H1 (cell line): ENCODE data around the gene TP73. TPM values are rescaled to one million over a fixed set of nuclear protein-coding genes. Genes with fewer than 3 reads are reported as not detected.

Experiments
- CTCF ChIA-PET: fragments of 300-600 bp; sonication (Branson Sonifier 250); formaldehyde crosslinking; loops from one replicate; lab custom pipeline; 2021; ENCODE audit not compliant: partially characterized antibody; lab: Charles Lee
- POLR2A ChIA-PET: fragments of 300-600 bp; sonication (Branson Sonifier 250); formaldehyde crosslinking; loops from one replicate; lab custom pipeline; 2021; ENCODE audit warnings: inconsistent platforms; ENCODE audit not compliant: partially characterized antibody; lab: Charles Lee
- DNase-seq, 2 experiments: peaks; one replicate each; pipeline versions ENCODE4 v3.0.0 to v3.0.0-alpha.2; 2010 to 2022; ENCODE audit warnings: low spot score in 2 of 2, low read depth in 1 of 2, mixed read lengths in 1 of 2
- FAIRE-seq: peaks from 2 replicates; lab custom pipeline; 2011; peaks lifted over from hg19 to GRCh38; lab: Jason Lieb, UNC
- H2AFZ ChIP-seq: 2 replicates; pipeline ENCODE4 v1.8.1; 2012; ENCODE audit warnings: low read length, inconsistent platforms
- H2AK5ac ChIP-seq: 2 replicates; pipeline ENCODE4 v1.6.1; 2013; ENCODE audit warnings: low read depth, low read length
- H2BK120ac ChIP-seq: replicated peaks from 2 replicates; pipeline ENCODE3; 2013; ENCODE audit warnings: low read depth, low read length, inconsistent platforms
- H2BK12ac ChIP-seq: 2 replicates; pipeline ENCODE4 v1.6.1; 2013; ENCODE audit warnings: low read depth, low read length
- H2BK15ac ChIP-seq: 2 replicates; pipeline ENCODE4 v1.6.1; 2013; ENCODE audit warnings: low read length
- H2BK20ac ChIP-seq: 2 replicates; pipeline ENCODE4 v1.6.1; 2013; ENCODE audit warnings: low read length
- H2BK5ac ChIP-seq: 2 replicates; pipeline ENCODE4 v1.6.1; 2013; ENCODE audit warnings: low read depth, low read length
- H3K14ac ChIP-seq: 2 replicates; pipeline ENCODE4 v1.6.1; 2013; ENCODE audit warnings: inconsistent platforms; ENCODE audit not compliant: insufficient read length
- H3K18ac ChIP-seq: 2 replicates; pipeline ENCODE4 v1.6.1; 2013; ENCODE audit warnings: low read length; ENCODE audit errors: extremely low read depth
- H3K23ac ChIP-seq: 2 replicates; pipeline ENCODE4 v1.6.1; 2013; ENCODE audit warnings: inconsistent platforms; ENCODE audit not compliant: insufficient read length
- H3K23me2 ChIP-seq: 2 replicates; pipeline ENCODE4 v1.6.1; 2013; ENCODE audit warnings: low read depth, low read length
- H3K27ac ChIP-seq: 2 replicates; pipeline ENCODE4 v1.6.1; 2011; ENCODE audit warnings: low read depth, low read length, inconsistent platforms
- H3K27me3 ChIP-seq, 4 experiments: replicated peaks in 1 of 4; 1 replicate in 1 of 4; 2 replicates in 3 of 4; pipeline versions ENCODE4 v1.6.1 to v1.8.1; 2011 to 2013; ENCODE audit warnings: low read length in 3 of 4, mild to moderate bottlenecking in 3 of 4, inconsistent platforms in 2 of 4, mixed read lengths in 2 of 4, moderate library complexity in 1 of 4; ENCODE audit not compliant: control insufficient read depth in 3 of 4, insufficient read depth in 3 of 4; ENCODE audit errors: extremely low read depth in 1 of 4
- H3K36me3 ChIP-seq, 4 experiments: 2 replicates each; pipeline versions ENCODE4 v1.6.1 to v1.8.1; 2011 to 2013; ENCODE audit warnings: mild to moderate bottlenecking in 4 of 4, low read length in 3 of 4, moderate library complexity in 2 of 4, control low read depth in 1 of 4, inconsistent platforms in 1 of 4; ENCODE audit not compliant: insufficient read depth in 4 of 4, control insufficient read depth in 2 of 4
- H3K4ac ChIP-seq: replicated peaks from 2 replicates; pipeline ENCODE3; 2013; ENCODE audit warnings: low read length, low read depth, mixed read lengths, inconsistent platforms; ENCODE audit not compliant: insufficient read length
- H3K4me1 ChIP-seq, 4 experiments: replicated peaks in 1 of 4; 1 replicate in 1 of 4; 2 replicates in 3 of 4; pipeline versions ENCODE4 v1.6.1 to v1.8.1; 2011 to 2013; ENCODE audit warnings: low read length in 3 of 4, inconsistent platforms in 2 of 4, mixed read lengths in 1 of 4; ENCODE audit not compliant: insufficient read depth in 4 of 4, control insufficient read depth in 3 of 4
- H3K4me2 ChIP-seq, 2 experiments: 2 replicates each; pipeline versions ENCODE4 v1.6.1 to v1.8.1; 2011 to 2013; ENCODE audit warnings: low read depth in 2 of 2, low read length in 2 of 2, control low read depth in 1 of 2, inconsistent platforms in 1 of 2, mild to moderate bottlenecking in 1 of 2; ENCODE audit not compliant: insufficient read depth in 1 of 2
- H3K4me3 ChIP-seq, 4 experiments: fragments of 200-600, 300-600 bp in 1 of 4; sonication (generic), shearing (Covaris generic), sonication (Bioruptor Twin) in 1 of 4; 2 replicates each; pipeline versions ENCODE4 v1.5.1 to v1.8.1; 2011 to 2016; ENCODE audit warnings: low read length in 4 of 4, low read depth in 3 of 4, control low read depth in 2 of 4, inconsistent platforms in 2 of 4, mild to moderate bottlenecking in 2 of 4, mixed read lengths in 1 of 4, moderate library complexity in 1 of 4; ENCODE audit not compliant: insufficient read depth in 2 of 4; ENCODE audit errors: extremely low read depth in 1 of 4
- H3K56ac ChIP-seq: replicated peaks from 2 replicates; pipeline ENCODE3; 2013; ENCODE audit warnings: low read depth, mild to moderate bottlenecking, mixed read lengths, low read length, inconsistent platforms; ENCODE audit not compliant: insufficient read length
- H3K79me1 ChIP-seq: 2 replicates; pipeline ENCODE4 v1.6.1; 2013; ENCODE audit warnings: low read depth, low read length, control low read depth
- H3K79me2 ChIP-seq, 2 experiments: 2 replicates each; pipeline versions ENCODE4 v1.6.1 to v1.8.1; 2012 to 2013; ENCODE audit warnings: low read length in 2 of 2, mild to moderate bottlenecking in 2 of 2, inconsistent platforms in 1 of 2; ENCODE audit not compliant: insufficient read depth in 2 of 2, control insufficient read depth in 1 of 2
- H3K9ac ChIP-seq, 4 experiments: replicated peaks in 1 of 4; 1 replicate in 1 of 4; 2 replicates in 3 of 4; pipeline versions ENCODE4 v1.6.1 to v1.8.1; 2011 to 2013; ENCODE audit warnings: low read depth in 3 of 4, low read length in 3 of 4, control low read depth in 2 of 4, mild to moderate bottlenecking in 2 of 4, moderate library complexity in 2 of 4, inconsistent platforms in 1 of 4; ENCODE audit errors: extremely low read depth in 1 of 4
- H3K9me3 ChIP-seq, 2 experiments: 2 replicates each; pipeline versions ENCODE4 v1.6.1 to v1.8.1; 2012 to 2013; ENCODE audit warnings: mild to moderate bottlenecking in 2 of 2, moderate library complexity in 2 of 2, control low read depth in 1 of 2, inconsistent platforms in 1 of 2, low read depth in 1 of 2, low read length in 1 of 2, mixed read lengths in 1 of 2; ENCODE audit not compliant: insufficient read depth in 2 of 2
- H4K20me1 ChIP-seq, 2 experiments: replicated peaks in 1 of 2; 2 replicates each; pipeline versions ENCODE3 to v1.8.1; 2011 to 2013; ENCODE audit warnings: inconsistent platforms in 2 of 2, low read length in 2 of 2, mild to moderate bottlenecking in 1 of 2; ENCODE audit not compliant: insufficient read depth in 2 of 2, control insufficient read depth in 1 of 2
- H4K5ac ChIP-seq: 2 replicates; pipeline ENCODE4 v1.6.1; 2013; ENCODE audit warnings: low read length, low read depth, mixed read lengths, inconsistent platforms; ENCODE audit not compliant: insufficient read length
- H4K8ac ChIP-seq: 2 replicates; pipeline ENCODE4 v1.8.0; 2013; ENCODE audit warnings: mild to moderate bottlenecking, moderate library complexity, low read length, inconsistent platforms; ENCODE audit not compliant: insufficient read depth; ENCODE audit errors: extremely low read depth
- H4K91ac ChIP-seq: replicated peaks from 2 replicates; pipeline ENCODE3; 2013; ENCODE audit warnings: low read length, mixed read lengths, inconsistent platforms; ENCODE audit not compliant: insufficient read length
- SIN3A ChIP-seq, 2 experiments: IDR thresholded peaks in 1 of 2; conservative IDR thresholded peaks in 1 of 2; 2 replicates each; pipeline ENCODE4 v1.6.1; 2011 to 2012; ENCODE audit warnings: low read length in 2 of 2, improper control_type of control experiment in 1 of 2, low read depth in 1 of 2, mild to moderate bottlenecking in 1 of 2
- TAF1 ChIP-seq: IDR thresholded peaks from 2 replicates; pipeline ENCODE4 v1.6.1; 2011; ENCODE audit warnings: mild to moderate bottlenecking, low read depth, low read length
- TAF7 ChIP-seq: optimal IDR thresholded peaks from 2 replicates; pipeline ENCODE3; 2011; ENCODE audit warnings: low read depth, mild to moderate bottlenecking, inconsistent platforms, low read length, moderate library complexity, borderline replicate concordance
- TCF12 ChIP-seq: IDR thresholded peaks from 2 replicates; pipeline ENCODE4 v1.6.1; 2011; ENCODE audit warnings: low read depth, mild to moderate bottlenecking, low read length
- WGBS, 2 experiments: shearing (Covaris generic) in 1 of 2; methylation state at CpG; one replicate each; pipeline versions ENCODE4 v1.1.6 to v1.1.7; 2013 to 2015; ENCODE audit warnings: low lambda C conversion rate in 2 of 2, mixed read lengths in 2 of 2, inconsistent platforms in 1 of 2, low coverage in 1 of 2, missing lambda C conversion rate in 1 of 2; ENCODE audit not compliant: insufficient replicate concordance in 2 of 2, insufficient coverage in 1 of 2, insufficient read length in 1 of 2; ENCODE audit errors: extremely low coverage in 1 of 2, missing lambda C conversion rate in 1 of 2; 5-methylcytosine and 5-hydroxymethylcytosine counted together
- polyA plus RNA-seq, 7 experiments: library from polyadenylated mRNA; depleted of rRNA in 3 of 7; stranded (reverse) in 5 of 7; unstranded in 2 of 7; fragments of >200 nt in 5 of 7; fragments of 200-250 nt in 2 of 7; gene quantifications; 1 replicate in 5 of 7; 2 replicates in 1 of 7; 4 replicates in 1 of 7; pipeline versions ENCODE4 v1.2.1 to v1.2.3, GENCODE V29; 2011 to 2013; ENCODE audit warnings: missing spikeins in 2 of 7, mixed read lengths in 2 of 7
- total RNA-seq: library from RNA; stranded (reverse); fragmentation: NEBNext Ultra II Directional; extraction: Animal tissue kit (Norgen Biotek cat#: 25700); gene quantifications from 2 replicates; pipeline ENCODE4 v1.2.1, GENCODE V29; 2021
- TF ChIP-seq, protein P1 (sequence below): IDR thresholded peaks from 2 replicates; pipeline ENCODE4 v1.6.1; 2011; ENCODE audit warnings: low read length, improper control_type of control experiment
- TF ChIP-seq, protein P2 (sequence below): IDR thresholded peaks from 2 replicates; pipeline ENCODE4 v1.6.1; 2012; ENCODE audit warnings: low read length, inconsistent platforms

TP73 gene
- total and polyA plus RNA-seq, 2 of the 8 experiments (the other 6 are each of a cell fraction or from before 2014, with no cell fraction given), result 2.6 to 3.1 TPM

- H3K4me3 ChIP-seq, result peak overlapping the region; percentile 75 to 87 (median 82)
- H2BK5ac ChIP-seq, result peak overlapping the region; percentile 24
- CTCF ChIA-PET, result interaction anchor here (0.7 to 1.7 kb wide), 4 partner anchors 18 to 255 kb away, joined by 3 to 5 read pairs (median 4); no protein-coding TSS in a partner anchor
- POLR2A ChIA-PET, result interaction anchor here (0.8 to 2.6 kb wide), 8 partner anchors 10 to 1516 kb away, joined by 3 to 12 read pairs (median 4); no protein-coding TSS in a partner anchor
- no peak overlapping the region for H3K4ac ChIP-seq
- FAIRE-seq (no peak), DNase-seq (no peak)
- H3K23ac ChIP-seq, result no peak overlapping the region
- peak overlapping the region in 2 of 4 experiments; percentile 44 to 61; a peak in 4 of 7 replicates for H3K9ac ChIP-seq
- peak overlapping the region; percentile 62; the same call in 1 of the 2 replicates for H2BK12ac ChIP-seq
- H3K79me2 ChIP-seq, result peaks cover 0 to 31% of the 10 kb centered on the region in 2 experiments; a peak in 3 of 4 replicates
- H3K4me2 ChIP-seq, result peak overlapping the region; percentile 75 to 97
- H2BK120ac ChIP-seq, result no peak overlapping the region
- no peak overlapping the region for H4K5ac ChIP-seq
- H4K91ac ChIP-seq, result peak overlapping the region; percentile 4
- H3K36me3 ChIP-seq, result peaks cover 5 to 31% (median 19%) of the 10 kb centered on the region in 4 experiments
- H4K20me1 ChIP-seq, result peaks cover 8 to 37% of the 10 kb centered on the region in 2 experiments
- no peak overlapping the region for H3K27ac ChIP-seq
- peaks cover 23% of the 10 kb centered on the region for H3K79me1 ChIP-seq
- H3K14ac ChIP-seq, result no peak overlapping the region
- peaks cover 0 to 16% (median 13%) of the 10 kb centered on the region in 4 experiments; a peak in 6 of 7 replicates for H3K4me1 ChIP-seq
- H2AK5ac ChIP-seq, result peak overlapping the region; percentile 3; the same call in 1 of the 2 replicates
- no peak overlapping the region; the same call in 1 of the 2 replicates for H4K8ac ChIP-seq
- H3K9me3 ChIP-seq, result no peaks in the 10 kb centered on the region
- H2BK15ac ChIP-seq, result peak overlapping the region; percentile 97
- no peak overlapping the region for H2AFZ ChIP-seq
- H2BK20ac ChIP-seq, result 0 out of 2 replicates have a peak overlapping the region, but pooled peaks have one; percentile 61
- 85% methylated on average over 24 of the region's 25 CpGs; no CpG with 5 or more reads in 1 of the 2 experiments for WGBS, 2 experiments
- H3K27me3 ChIP-seq, result no peaks in the 10 kb centered on the region; a peak in 3 of 7 replicates
- no peak overlapping the region for H3K56ac ChIP-seq
- H3K18ac ChIP-seq, result no peak overlapping the region; the same call in 1 of the 2 replicates
- peaks cover 14% of the 10 kb centered on the region for H3K23me2 ChIP-seq
- TF ChIP-seq, protein P1, sequence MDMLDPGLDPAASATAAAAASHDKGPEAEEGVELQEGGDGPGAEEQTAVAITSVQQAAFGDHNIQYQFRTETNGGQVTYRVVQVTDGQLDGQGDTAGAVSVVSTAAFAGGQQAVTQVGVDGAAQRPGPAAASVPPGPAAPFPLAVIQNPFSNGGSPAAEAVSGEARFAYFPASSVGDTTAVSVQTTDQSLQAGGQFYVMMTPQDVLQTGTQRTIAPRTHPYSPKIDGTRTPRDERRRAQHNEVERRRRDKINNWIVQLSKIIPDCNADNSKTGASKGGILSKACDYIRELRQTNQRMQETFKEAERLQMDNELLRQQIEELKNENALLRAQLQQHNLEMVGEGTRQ, result no peak
- TF ChIP-seq SIN3A (conservative IDR thresholded peaks at IDR 0.05 in 1 of 2, IDR thresholded peaks at IDR 0.05 in 1 of 2; ENCODE audit: low read depth in 1 of 2, low read length in 2 of 2) (no peak), TAF1 (no peak), TCF12 (no peak), TAF7 (no peak)
- TF ChIP-seq, protein P2, sequence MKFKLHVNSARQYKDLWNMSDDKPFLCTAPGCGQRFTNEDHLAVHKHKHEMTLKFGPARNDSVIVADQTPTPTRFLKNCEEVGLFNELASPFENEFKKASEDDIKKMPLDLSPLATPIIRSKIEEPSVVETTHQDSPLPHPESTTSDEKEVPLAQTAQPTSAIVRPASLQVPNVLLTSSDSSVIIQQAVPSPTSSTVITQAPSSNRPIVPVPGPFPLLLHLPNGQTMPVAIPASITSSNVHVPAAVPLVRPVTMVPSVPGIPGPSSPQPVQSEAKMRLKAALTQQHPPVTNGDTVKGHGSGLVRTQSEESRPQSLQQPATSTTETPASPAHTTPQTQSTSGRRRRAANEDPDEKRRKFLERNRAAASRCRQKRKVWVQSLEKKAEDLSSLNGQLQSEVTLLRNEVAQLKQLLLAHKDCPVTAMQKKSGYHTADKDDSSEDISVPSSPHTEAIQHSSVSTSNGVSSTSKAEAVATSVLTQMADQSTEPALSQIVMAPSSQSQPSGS, result no peak
Observed at GRCh38 chr1:3745590-3746381, 93.5 kb downstream of the TP73 start.
